Left lung (tissue), 10 donors: ENCODE results near the gene ERMP1. TPM values are rescaled to one million over a fixed set of nuclear protein-coding genes. Genes with fewer than 3 reads are reported as not detected.

ENCODE experiments used
- ATAC-seq: fragments of 200-7000 bp; cut with Tn5 transposase; one replicate; pipeline ENCODE4 v1.9.1; 2020; ENCODE audit warnings: moderate library complexity
- DNase-seq, 4 donors: peaks; one replicate each; pipeline ENCODE4 v3.0.0-alpha.2; 2013 to 2020
- H3K27ac ChIP-seq, 2 donors: fragments of 200-600 bp; sonication (generic) in 1 of 2; one replicate each; pipeline versions ENCODE4 v1.5.0 to v1.8.0; 2020 to 2021
- H3K27me3 ChIP-seq, 2 donors: fragments of 200-600 bp; sonication (generic) in 1 of 2; one replicate each; pipeline versions ENCODE4 v1.5.0 to v1.8.0; 2020 to 2021
- H3K36me3 ChIP-seq, 2 donors: fragments of 200-600 bp; sonication (generic) in 1 of 2; one replicate each; pipeline versions ENCODE4 v1.5.0 to v1.8.0; 2020 to 2021
- H3K4me1 ChIP-seq, 2 donors: fragments of 200-600 bp; one replicate each; pipeline ENCODE4 v1.8.0; 2021
- H3K4me3 ChIP-seq, 2 donors: fragments of 200-600 bp; sonication (generic) in 1 of 2; one replicate each; pipeline versions ENCODE4 v1.5.0 to v1.8.0; 2020 to 2021; ENCODE audit warnings: mild to moderate bottlenecking in 1 of 2
- H3K9me3 ChIP-seq, 2 donors: fragments of 200-600 bp; sonication (generic) in 1 of 2; one replicate each; pipeline versions ENCODE4 v1.5.0 to v1.8.0; 2020 to 2021
- CTCF ChIP-seq, 2 donors: fragments of 200-600 bp; sonication (generic) in 1 of 2; IDR thresholded peaks; one replicate each; pipeline versions ENCODE4 v1.5.0 to v1.8.0; 2021; ENCODE audit warnings: antibody characterized with exemption in 2 of 2
- intact Hi-C, 2 donors: fragments of 100-400 bp; cut with DNase I; formaldehyde crosslinking; loops; one replicate each; pipeline versions ENCODE4 v1.11.2 to v1.14.2; 2022
- polyA plus RNA-seq, 6 donors: library from polyadenylated mRNA; unstranded; fragments of 120-200 nt; gene quantifications; one replicate each; pipeline ENCODE4 v1.2.1, GENCODE V29; 2013; ENCODE audit not compliant: insufficient read length in 6 of 6
- total RNA-seq, 2 donors: library from RNA; stranded (reverse); fragmentation: NEBNext Ultra II Directional; extraction: Animal tissue kit (Norgen Biotek cat#: 25700); gene quantifications; one replicate each; pipeline ENCODE4 v1.2.1, GENCODE V29; 2021
- donor health status: DM: no; HTN: yes; CAD: no.
- donor health status: DM: no; HTN: no; CAD: no.

Gene ERMP1
- total and polyA plus RNA-seq, 8 donors = 18.5 to 28.9 (median 25.0) TPM

- Histone ChIP-seq H3K9me3 (no peaks in the 10 kb centered on the region), H3K4me1 (peaks cover 3 to 22% of the 10 kb centered on the region in 2 donors), H3K4me3 (no peak overlapping the region), H3K36me3 (no peaks in the 10 kb centered on the region), H3K27ac (no peak overlapping the region), H3K27me3 (no peaks in the 10 kb centered on the region)
- no peak for ATAC-seq
- no peak for DNase-seq
- no peak for TF ChIP-seq CTCF (IDR thresholded peaks at IDR 0.05)
- intact Hi-C loops = no loop called here
Observed at GRCh38 chr9:5839572-5839902, 6.6 kb upstream of the ERMP1 start.

GRCh38 chr9:5838884-5839571 lies 6.1 kb upstream of the ERMP1 start:
- peaks cover 3 to 21% of the 10 kb centered on the region in 2 donors for H3K4me1 ChIP-seq
- H3K9me3 ChIP-seq = no peaks in the 10 kb centered on the region
- ATAC-seq (peak; percentile 87), DNase-seq (peak in 2 of 4 donors; percentile 39 to 43)
- no peak for TF ChIP-seq CTCF (IDR thresholded peaks at IDR 0.05)
- intact Hi-C loops = no loop called here
- H3K27me3 ChIP-seq = no peaks in the 10 kb centered on the region
- no peaks in the 10 kb centered on the region for H3K36me3 ChIP-seq
- H3K4me3 ChIP-seq = no peak overlapping the region
- H3K27ac ChIP-seq = no peak overlapping the region

DNA sequence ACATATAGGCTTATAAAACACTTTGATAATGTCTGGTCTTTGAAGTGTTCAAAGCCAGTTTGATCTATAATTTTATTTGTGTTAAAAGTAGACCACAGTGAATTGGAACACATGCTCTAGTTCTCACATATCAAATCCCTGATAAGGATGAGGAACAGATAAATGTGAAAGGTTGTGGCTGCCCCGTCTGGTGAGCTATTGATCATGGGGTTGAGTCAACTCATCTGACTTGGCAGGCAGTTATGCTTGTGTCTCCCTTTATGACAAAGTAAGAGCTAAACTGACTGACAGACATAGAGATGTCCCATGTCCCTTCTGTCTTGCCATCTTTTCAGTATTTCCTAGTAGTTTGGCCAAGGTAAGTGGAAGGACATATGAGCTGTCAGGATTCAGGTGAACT lies 2.9 kb upstream of the ERMP1 start:
- TF ChIP-seq CTCF (IDR thresholded peaks at IDR 0.05) = no peak
- DNase-seq (no peak), ATAC-seq (no peak)
- Histone ChIP-seq H3K4me3 (no peak overlapping the region), H3K27me3 (no peaks in the 10 kb centered on the region), H3K27ac (no peak overlapping the region), H3K36me3 (no peaks in the 10 kb centered on the region), H3K9me3 (no peaks in the 10 kb centered on the region), H3K4me1 (peaks cover 0 to 35% of the 10 kb centered on the region in 2 donors)
- intact Hi-C loops = no loop called here

DNA sequence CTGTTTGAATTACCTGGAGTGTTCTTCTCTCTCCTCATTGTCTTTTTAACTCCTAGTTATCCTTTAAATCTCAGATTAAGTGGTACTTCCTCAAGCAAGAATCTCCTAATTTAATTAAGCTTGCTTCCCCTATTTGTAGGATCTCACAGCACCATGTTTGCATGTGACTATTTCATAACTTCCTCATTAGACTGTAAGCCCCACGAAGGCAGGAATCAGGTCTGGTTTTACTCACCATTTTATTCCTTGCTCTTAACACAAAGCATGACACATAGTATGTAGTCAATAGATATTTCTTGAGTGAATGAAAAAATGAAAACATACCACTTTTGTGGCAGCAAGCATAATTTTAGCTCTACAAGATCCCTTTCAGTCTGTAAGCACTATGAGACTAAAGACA lies 1.3 kb upstream of the ERMP1 start:
- DNase-seq (no peak), ATAC-seq (no peak)
- Histone ChIP-seq H3K4me1 (peaks cover 0 to 32% of the 10 kb centered on the region in 2 donors), H3K9me3 (no peaks in the 10 kb centered on the region), H3K27ac (no peak overlapping the region), H3K4me3 (no peak overlapping the region), H3K27me3 (no peaks in the 10 kb centered on the region), H3K36me3 (no peaks in the 10 kb centered on the region)
- intact Hi-C loops = no loop called here
- no peak for TF ChIP-seq CTCF (IDR thresholded peaks at IDR 0.05)

- Histone ChIP-seq H3K27me3 (no peaks in the 10 kb centered on the region), H3K27ac (peak overlapping the region; percentile 50 to 82), H3K4me3 (peak overlapping the region; percentile 87 to 90), H3K36me3 (no peaks in the 10 kb centered on the region), H3K4me1 (peaks cover 0 to 31% of the 10 kb centered on the region in 2 donors), H3K9me3 (no peaks in the 10 kb centered on the region)
- DNase-seq (peak in 2 of 4 donors; percentile 18 to 19), ATAC-seq (no peak)
- TF ChIP-seq CTCF (IDR thresholded peaks at IDR 0.05) = no peak
- intact Hi-C loops = no loop called here
Observed at GRCh38 chr9:5832071-5832537, 813 bp downstream of the ERMP1 start.
